Liver (tissue), 3 donors: ENCODE data around the gene GRIN2D.

ENCODE experiments used
- CTCF ChIP-seq: fragments of 150-350 bp; IDR thresholded peaks from 2 replicates; pipeline ENCODE4 v1.5.1; 2017; ENCODE audit warnings: improper control_type of control experiment, low read depth, low read length; ENCODE audit not compliant: missing input control
- GABPA ChIP-seq, 2 donors: IDR thresholded peaks in 1 of 2; conservative IDR thresholded peaks in 1 of 2; 2 replicates each; pipeline ENCODE4 v1.6.1; 2016; ENCODE audit warnings: antibody characterized with exemption in 2 of 2, mild to moderate bottlenecking in 1 of 2, moderate library complexity in 1 of 2
- MAX ChIP-seq: IDR thresholded peaks from 2 replicates; pipeline ENCODE4 v1.6.1; 2016; ENCODE audit warnings: antibody characterized with exemption
- RAD21 ChIP-seq, 2 donors: IDR thresholded peaks; 2 replicates each; pipeline ENCODE4 v1.6.1; 2016; ENCODE audit warnings: antibody characterized with exemption in 2 of 2, mild to moderate bottlenecking in 2 of 2
- SP1 ChIP-seq: IDR thresholded peaks from 2 replicates; pipeline ENCODE4 v1.6.1; 2018; ENCODE audit warnings: antibody characterized with exemption, mild to moderate bottlenecking
- TAF1 ChIP-seq: conservative IDR thresholded peaks from 2 replicates; pipeline ENCODE4 v1.6.1; 2016; ENCODE audit warnings: antibody characterized with exemption, mild to moderate bottlenecking
- YY1 ChIP-seq: IDR thresholded peaks from 2 replicates; pipeline ENCODE4 v1.6.1; 2016; ENCODE audit warnings: antibody characterized with exemption, mild to moderate bottlenecking
- TF ChIP-seq, protein P1 (sequence below): IDR thresholded peaks from 2 replicates; pipeline ENCODE4 v1.6.1; 2016; ENCODE audit warnings: antibody characterized with exemption
- donor health status: healthy.
- donor health status: healthy.

DNA sequence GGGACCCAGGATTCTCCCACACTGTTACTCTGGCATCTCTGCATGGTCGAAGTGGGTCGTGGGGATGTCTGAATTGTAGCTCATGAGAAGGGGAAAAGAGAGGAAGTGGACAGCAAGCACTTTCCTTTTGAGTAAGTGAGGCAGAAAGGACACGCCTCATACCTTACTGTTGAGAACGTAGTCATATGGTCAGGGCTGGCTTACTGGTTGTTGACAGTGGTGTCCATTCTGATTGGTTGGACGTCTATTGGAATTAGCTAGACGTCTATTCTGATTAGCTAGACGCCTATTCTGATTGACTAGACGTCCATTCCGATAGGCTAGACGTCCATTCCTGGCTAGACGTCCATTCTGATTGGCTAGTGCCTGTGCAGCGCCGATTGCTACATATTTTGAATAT lies 12.4 kb downstream of the GRIN2D start:
- no peak for TF ChIP-seq CTCF
- TF ChIP-seq, protein P1, sequence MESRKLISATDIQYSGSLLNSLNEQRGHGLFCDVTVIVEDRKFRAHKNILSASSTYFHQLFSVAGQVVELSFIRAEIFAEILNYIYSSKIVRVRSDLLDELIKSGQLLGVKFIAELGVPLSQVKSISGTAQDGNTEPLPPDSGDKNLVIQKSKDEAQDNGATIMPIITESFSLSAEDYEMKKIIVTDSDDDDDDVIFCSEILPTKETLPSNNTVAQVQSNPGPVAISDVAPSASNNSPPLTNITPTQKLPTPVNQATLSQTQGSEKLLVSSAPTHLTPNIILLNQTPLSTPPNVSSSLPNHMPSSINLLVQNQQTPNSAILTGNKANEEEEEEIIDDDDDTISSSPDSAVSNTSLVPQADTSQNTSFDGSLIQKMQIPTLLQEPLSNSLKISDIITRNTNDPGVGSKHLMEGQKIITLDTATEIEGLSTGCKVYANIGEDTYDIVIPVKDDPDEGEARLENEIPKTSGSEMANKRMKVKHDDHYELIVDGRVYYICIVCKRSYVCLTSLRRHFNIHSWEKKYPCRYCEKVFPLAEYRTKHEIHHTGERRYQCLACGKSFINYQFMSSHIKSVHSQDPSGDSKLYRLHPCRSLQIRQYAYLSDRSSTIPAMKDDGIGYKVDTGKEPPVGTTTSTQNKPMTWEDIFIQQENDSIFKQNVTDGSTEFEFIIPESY = no peak
- no peak for TF ChIP-seq TAF1
- TF ChIP-seq GABPA (IDR thresholded peaks at IDR 0.05 in 1 of 2, conservative IDR thresholded peaks at IDR 0.05 in 1 of 2) = no peak
- TF ChIP-seq RAD21 (IDR thresholded peaks at IDR 0.05) = no peak
- TF ChIP-seq SP1 = no peak
- TF ChIP-seq MAX = no peak
- no peak for TF ChIP-seq YY1
